Activated CD4-positive, alpha-beta T cell treated with anti-CD3 and anti-CD28 coated beads, Interleukin-2, amount 10 ng/mL, durations not matched to agents 24 days and 14 days (primary cell): ENCODE measurements around the gene LEUTX. TPM values are rescaled to one million over a fixed set of nuclear protein-coding genes. Genes with fewer than 3 reads are reported as not detected.
"Not testable (repeated sequence)": the region's sequence is repeated elsewhere in the genome, so short reads cannot be mapped to it uniquely, and the experiment has no call there.

Experiments used
- DNase-seq: peaks from one replicate; pipeline ENCODE4 v3.0.0; 2022
- H3K27ac Mint-ChIP-seq: one replicate; pipeline ENCODE4 v1.8.0; 2022; ENCODE audit warnings: mild to moderate bottlenecking, mixed read lengths
- H3K27me3 Mint-ChIP-seq: one replicate; pipeline ENCODE4 v1.8.0; 2022; ENCODE audit warnings: mixed read lengths
- H3K36me3 Mint-ChIP-seq: one replicate; pipeline ENCODE4 v1.8.0; 2022; ENCODE audit warnings: low read depth, mild to moderate bottlenecking, mixed read lengths
- H3K4me1 Mint-ChIP-seq: one replicate; pipeline ENCODE4 v1.8.0; 2021; ENCODE audit warnings: mixed read lengths
- H3K4me3 Mint-ChIP-seq: one replicate; pipeline ENCODE4 v1.8.0; 2022; ENCODE audit warnings: mild to moderate bottlenecking, moderate library complexity, mixed read lengths
- H3K9me3 Mint-ChIP-seq: one replicate; pipeline ENCODE4 v1.8.0; 2021; ENCODE audit warnings: mixed read lengths
- intact Hi-C: fragments of 100-400 bp; cut with micrococcal nuclease; formaldehyde crosslinking; loops from one replicate; pipeline ENCODE4 v1.15.1; 2023
- total RNA-seq: library from RNA; stranded (reverse); gene quantifications from 2 replicates; pipeline ENCODE4 v1.2.3, GENCODE V29; 2022

The LEUTX gene
- total RNA-seq, 1 donor from 2014 or later: not detected

- Mint-ChIP-seq H3K4me1 (peaks cover 3% of the 10 kb centered on the region), H3K36me3 (no peaks in the 10 kb centered on the region), H3K4me3 (no peak overlapping the region), H3K9me3 (no peaks in the 10 kb centered on the region), H3K27ac (no peak overlapping the region), H3K27me3 (peaks cover 24% of the 10 kb centered on the region)
- no peak for DNase-seq
- intact Hi-C loops: no loop called here
These were observed 25.9 kb upstream of the LEUTX start for GRCh38 chr19:39752795-39753194.

GRCh38 chr19:39754544-39754943 is 24.1 kb upstream of the LEUTX start:
- DNase-seq: no peak
- Mint-ChIP-seq H3K4me1 (peaks cover 5% of the 10 kb centered on the region), H3K4me3 (no peak overlapping the region), H3K36me3 (no peaks in the 10 kb centered on the region), H3K27me3 (peaks cover 23% of the 10 kb centered on the region), H3K27ac (no peak overlapping the region), H3K9me3 (no peaks in the 10 kb centered on the region)
- intact Hi-C loops: no loop called here

- no peak for DNase-seq
- no peak overlapping the region for H3K27ac Mint-ChIP-seq
- intact Hi-C loops: no loop called here
- H3K36me3 Mint-ChIP-seq: no peaks in the 10 kb centered on the region
- H3K9me3 Mint-ChIP-seq: no peaks in the 10 kb centered on the region
- H3K27me3 Mint-ChIP-seq: peaks cover 23% of the 10 kb centered on the region
- H3K4me1 Mint-ChIP-seq: peaks cover 5% of the 10 kb centered on the region
- no peak overlapping the region for H3K4me3 Mint-ChIP-seq
These were observed 23.7 kb upstream of the LEUTX start for GRCh38 chr19:39754971-39755370.

GRCh38 chr19:39759457-39760184 is 19.0 kb upstream of the LEUTX start:
- Mint-ChIP-seq H3K27ac (no peak overlapping the region), H3K4me3 (no peak overlapping the region), H3K9me3 (no peaks in the 10 kb centered on the region), H3K4me1 (peaks cover 6% of the 10 kb centered on the region), H3K27me3 (peaks cover 20% of the 10 kb centered on the region), H3K36me3 (no peaks in the 10 kb centered on the region)
- no peak for DNase-seq
- intact Hi-C loops: loop anchor here (10.0 kb wide), 1 partner anchor 205 kb away; no protein-coding TSS in a partner anchor

- not testable (repeated sequence) for H3K4me1 Mint-ChIP-seq
- peaks cover 15% of the 10 kb centered on the region for H3K27me3 Mint-ChIP-seq
- intact Hi-C loops: loop anchor here (10.0 kb wide), 1 partner anchor 207 kb away; no protein-coding TSS in a partner anchor
These were observed 16.8 kb upstream of the LEUTX start for GRCh38 chr19:39761851-39762250.

GRCh38 chr19:39765091-39766076 is 13.3 kb upstream of the LEUTX start:
- intact Hi-C loops: loop anchor here (2.0 to 10.0 kb wide), 2 partner anchors 87 to 211 kb away; no protein-coding TSS in a partner anchor
- H3K4me3 Mint-ChIP-seq: no peak overlapping the region
- peaks cover 22% of the 10 kb centered on the region for H3K27me3 Mint-ChIP-seq
- DNase-seq: peak; percentile 79
- no peaks in the 10 kb centered on the region for H3K36me3 Mint-ChIP-seq
- peaks cover 4% of the 10 kb centered on the region for H3K4me1 Mint-ChIP-seq
- peaks cover 4% of the 10 kb centered on the region for H3K9me3 Mint-ChIP-seq
- H3K27ac Mint-ChIP-seq: no peak overlapping the region

More at GRCh38 chr19:39761851-39762250, 16.8 kb upstream of the LEUTX start:
- not testable (repeated sequence) for H3K4me3 Mint-ChIP-seq, H3K36me3 Mint-ChIP-seq, DNase-seq, H3K27ac Mint-ChIP-seq, H3K9me3 Mint-ChIP-seq

GRCh38 chr19:39768334-39768733 is 10.3 kb upstream of the LEUTX start:
- peaks cover 25% of the 10 kb centered on the region for H3K27me3 Mint-ChIP-seq
- no peak for DNase-seq
- no peak overlapping the region for H3K27ac Mint-ChIP-seq
- no peak overlapping the region for H3K4me3 Mint-ChIP-seq
- peaks cover 4% of the 10 kb centered on the region for H3K9me3 Mint-ChIP-seq
- peaks cover 3% of the 10 kb centered on the region for H3K4me1 Mint-ChIP-seq
- H3K36me3 Mint-ChIP-seq: no peaks in the 10 kb centered on the region
- intact Hi-C loops: loop anchor here (10.0 kb wide), 1 partner anchor 214 kb away; no protein-coding TSS in a partner anchor

GRCh38 chr19:39768786-39769185 is 9.9 kb upstream of the LEUTX start:
- Mint-ChIP-seq H3K4me1 (peaks cover 3% of the 10 kb centered on the region), H3K27me3 (peaks cover 23% of the 10 kb centered on the region), H3K4me3 (no peak overlapping the region), H3K27ac (no peak overlapping the region), H3K9me3 (peaks cover 4% of the 10 kb centered on the region), H3K36me3 (no peaks in the 10 kb centered on the region)
- intact Hi-C loops: loop anchor here (10.0 kb wide), 1 partner anchor 214 kb away; no protein-coding TSS in a partner anchor
- no peak for DNase-seq

DNA sequence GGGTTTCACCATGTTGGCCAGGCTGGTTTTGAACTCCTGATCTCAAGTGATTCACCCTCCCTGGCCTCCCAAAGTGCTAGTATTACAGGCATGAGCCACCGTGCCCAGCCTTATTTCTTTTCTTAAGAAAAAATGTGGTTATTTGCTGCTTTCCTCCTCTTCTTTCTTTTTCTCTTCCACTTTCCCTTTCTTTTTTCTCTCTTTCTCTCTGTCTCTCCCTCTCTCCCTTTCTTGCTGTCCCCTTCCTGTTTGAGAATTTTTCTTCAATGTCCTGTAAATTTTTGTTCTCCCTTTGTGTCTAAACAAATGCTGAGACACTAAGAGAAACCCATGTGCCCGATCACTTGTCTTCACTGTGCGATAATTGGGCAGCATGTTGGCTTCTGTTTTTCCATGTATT is 2.2 kb downstream of the LEUTX start:
- no peak overlapping the region for H3K27ac Mint-ChIP-seq
- peaks cover 8% of the 10 kb centered on the region for H3K4me1 Mint-ChIP-seq
- no peak for DNase-seq
- H3K36me3 Mint-ChIP-seq: no peaks in the 10 kb centered on the region
- no peak overlapping the region for H3K4me3 Mint-ChIP-seq
- peaks cover 30% of the 10 kb centered on the region for H3K27me3 Mint-ChIP-seq
- peaks cover 3% of the 10 kb centered on the region for H3K9me3 Mint-ChIP-seq
- intact Hi-C loops: no loop called here

GRCh38 chr19:39788244-39788643 is 9.6 kb downstream of the LEUTX start:
- peaks cover 23% of the 10 kb centered on the region for H3K27me3 Mint-ChIP-seq
- DNase-seq: no peak
- H3K4me1 Mint-ChIP-seq: peaks cover 4% of the 10 kb centered on the region
- intact Hi-C loops: no loop called here
- H3K27ac Mint-ChIP-seq: no peak overlapping the region
- peaks cover 9% of the 10 kb centered on the region for H3K9me3 Mint-ChIP-seq
- H3K4me3 Mint-ChIP-seq: no peak overlapping the region
- no peaks in the 10 kb centered on the region for H3K36me3 Mint-ChIP-seq

GRCh38 chr19:39792999-39793546 is 14.4 kb downstream of the LEUTX start:
- H3K4me3 Mint-ChIP-seq: peak overlapping the region; percentile 83
- peaks cover 20% of the 10 kb centered on the region for H3K27me3 Mint-ChIP-seq
- H3K9me3 Mint-ChIP-seq: peaks cover 7% of the 10 kb centered on the region
- intact Hi-C loops: loop anchor here (1.0 to 2.0 kb wide), 2 partner anchors 32 to 51 kb away; no protein-coding TSS in a partner anchor
- H3K27ac Mint-ChIP-seq: no peak overlapping the region
- H3K36me3 Mint-ChIP-seq: no peaks in the 10 kb centered on the region
- H3K4me1 Mint-ChIP-seq: peaks cover 11% of the 10 kb centered on the region
- DNase-seq: peak; percentile 93

DNA sequence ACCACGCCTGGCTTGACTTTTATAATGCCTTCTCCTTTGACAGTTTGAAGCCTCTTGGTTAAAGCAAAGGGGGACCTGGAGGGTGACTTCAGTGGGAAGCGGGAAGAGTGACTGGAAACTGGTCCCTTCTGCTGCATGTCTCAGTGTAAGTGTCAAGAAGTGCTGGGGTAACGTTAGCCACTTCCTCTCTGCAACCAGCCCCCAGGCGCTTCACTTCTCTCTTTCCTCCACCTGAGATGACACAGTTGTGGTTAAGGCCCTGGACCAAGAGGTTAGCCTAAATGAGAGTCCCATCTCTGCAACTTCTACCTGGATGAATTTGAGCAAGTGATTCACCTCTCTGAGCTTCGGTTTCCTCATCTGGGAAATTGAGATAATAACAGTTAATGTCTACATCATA is 16.3 kb downstream of the LEUTX start:
- H3K4me1 Mint-ChIP-seq: peaks cover 11% of the 10 kb centered on the region
- H3K4me3 Mint-ChIP-seq: no peak overlapping the region
- H3K36me3 Mint-ChIP-seq: no peaks in the 10 kb centered on the region
- H3K27ac Mint-ChIP-seq: no peak overlapping the region
- H3K27me3 Mint-ChIP-seq: peaks cover 21% of the 10 kb centered on the region
- intact Hi-C loops: no loop called here
- H3K9me3 Mint-ChIP-seq: no peaks in the 10 kb centered on the region
- DNase-seq: no peak

DNA sequence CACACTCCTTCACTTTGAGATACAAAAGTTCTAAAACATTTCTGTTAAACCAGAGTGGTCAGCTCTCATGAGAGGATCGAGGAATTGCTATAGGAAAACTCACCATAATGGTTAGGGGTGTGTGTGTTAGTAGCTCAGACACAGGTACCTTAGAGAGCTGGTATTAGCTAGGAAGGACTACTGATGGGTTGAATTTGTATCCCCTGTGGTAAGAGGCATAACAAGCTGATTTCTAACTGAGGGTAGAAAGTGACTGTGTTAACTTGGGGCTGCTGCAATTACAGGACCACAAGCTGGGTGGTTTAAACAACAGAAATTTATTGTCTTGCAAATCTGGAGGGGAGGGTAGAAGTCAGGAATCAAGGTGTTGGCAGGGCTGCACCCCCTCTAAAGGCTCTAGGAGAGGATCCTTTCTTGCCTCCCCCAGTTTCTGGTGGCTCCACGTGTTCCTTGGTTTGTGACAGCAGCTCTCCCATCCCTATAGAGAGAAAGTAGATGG is 17.4 kb downstream of the LEUTX start:
- Mint-ChIP-seq H3K9me3 (no peaks in the 10 kb centered on the region), H3K27me3 (peaks cover 24% of the 10 kb centered on the region), H3K4me3 (no peak overlapping the region), H3K4me1 (peaks cover 11% of the 10 kb centered on the region), H3K36me3 (no peaks in the 10 kb centered on the region), H3K27ac (no peak overlapping the region)
- no peak for DNase-seq
- intact Hi-C loops: no loop called here
